DOHH2 (cell line): ENCODE results near the gene GOLGA6L9.
"Not testable (repeated sequence)": the region's sequence is repeated elsewhere in the genome, so short reads cannot be mapped to it uniquely, and the experiment has no call there.

ENCODE experiments used
- EZH2phosphoT487 ChIP-seq: fragments of 200-600 bp; sonication (generic); IDR thresholded peaks from 2 replicates; pipeline ENCODE4 v1.6.1; 2017; ENCODE audit warnings: borderline replicate concordance, mild to moderate bottlenecking, antibody characterized with exemption, low read length, moderate library complexity, mixed read lengths
- TF ChIP-seq, protein P1 (sequence below): fragments of 200-600 bp; sonication (generic); IDR thresholded peaks from one replicate; pipeline ENCODE4 v1.5.1; 2014; ENCODE audit warnings: antibody characterized with exemption, mild to moderate bottlenecking, low read depth, low read length; ENCODE audit not compliant: poor library complexity, severe bottlenecking

- TF ChIP-seq, protein P1, sequence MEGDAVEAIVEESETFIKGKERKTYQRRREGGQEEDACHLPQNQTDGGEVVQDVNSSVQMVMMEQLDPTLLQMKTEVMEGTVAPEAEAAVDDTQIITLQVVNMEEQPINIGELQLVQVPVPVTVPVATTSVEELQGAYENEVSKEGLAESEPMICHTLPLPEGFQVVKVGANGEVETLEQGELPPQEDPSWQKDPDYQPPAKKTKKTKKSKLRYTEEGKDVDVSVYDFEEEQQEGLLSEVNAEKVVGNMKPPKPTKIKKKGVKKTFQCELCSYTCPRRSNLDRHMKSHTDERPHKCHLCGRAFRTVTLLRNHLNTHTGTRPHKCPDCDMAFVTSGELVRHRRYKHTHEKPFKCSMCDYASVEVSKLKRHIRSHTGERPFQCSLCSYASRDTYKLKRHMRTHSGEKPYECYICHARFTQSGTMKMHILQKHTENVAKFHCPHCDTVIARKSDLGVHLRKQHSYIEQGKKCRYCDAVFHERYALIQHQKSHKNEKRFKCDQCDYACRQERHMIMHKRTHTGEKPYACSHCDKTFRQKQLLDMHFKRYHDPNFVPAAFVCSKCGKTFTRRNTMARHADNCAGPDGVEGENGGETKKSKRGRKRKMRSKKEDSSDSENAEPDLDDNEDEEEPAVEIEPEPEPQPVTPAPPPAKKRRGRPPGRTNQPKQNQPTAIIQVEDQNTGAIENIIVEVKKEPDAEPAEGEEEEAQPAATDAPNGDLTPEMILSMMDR = not testable (repeated sequence)
- not testable (repeated sequence) for TF ChIP-seq EZH2phosphoT487
Measured at GRCh38 chr15:82414525-82415191, 15.0 kb upstream of the GOLGA6L9 start.
